Natural killer cell treated with Interleukin-12 subunit alpha and Interleukin-12 subunit beta and Interleukin-15 and Interleukin-18, amount 100 ng/mL, for 72 hours (primary cell): ENCODE data around the gene APLF. TPM values are rescaled to one million over a fixed set of nuclear protein-coding genes. Genes with fewer than 3 reads are reported as not detected.
"Not testable (repeated sequence)": the region's sequence is repeated elsewhere in the genome, so short reads cannot be mapped to it uniquely, and the experiment has no call there.

Experiments used
- ATAC-seq, 2 donors: fragments of 150-1000 bp; cut with Tn5 transposase in 1 of 2; sonication (Bioruptor Pico), chemical (Tn5 transposase) in 1 of 2; 2 replicates each; pipeline ENCODE4 v1.10.0; 2021
- DNase-seq: peaks from one replicate; pipeline ENCODE4 v3.0.0; 2022; ENCODE audit warnings: low spot score
- H3K27ac Mint-ChIP-seq, 2 donors: 1 replicate in 1 of 2; 2 replicates in 1 of 2; pipeline ENCODE4 v1.8.0; 2022; ENCODE audit warnings: mixed read lengths in 2 of 2, mild to moderate bottlenecking in 1 of 2, moderate library complexity in 1 of 2
- H3K27me3 Mint-ChIP-seq, 2 donors: 1 replicate in 1 of 2; 2 replicates in 1 of 2; pipeline ENCODE4 v1.8.0; 2022; ENCODE audit warnings: mixed read lengths in 2 of 2
- H3K36me3 Mint-ChIP-seq: one replicate; pipeline ENCODE4 v1.8.0; 2022; ENCODE audit warnings: mixed read lengths
- H3K4me1 Mint-ChIP-seq, 2 donors: 1 replicate in 1 of 2; 2 replicates in 1 of 2; pipeline ENCODE4 v1.8.0; 2022; ENCODE audit warnings: low read depth in 2 of 2, mixed read lengths in 2 of 2, mild to moderate bottlenecking in 1 of 2
- H3K4me3 Mint-ChIP-seq: one replicate; pipeline ENCODE4 v1.8.0; 2022; ENCODE audit warnings: mixed read lengths
- H3K9me3 Mint-ChIP-seq: 2 replicates; pipeline ENCODE4 v1.8.0; 2022; ENCODE audit warnings: mixed read lengths
- total RNA-seq, 2 donors: library from RNA; stranded (reverse); gene quantifications; one replicate each; pipeline ENCODE4 v1.2.3, GENCODE V29; 2022

APLF gene
- total RNA-seq, 2 donors from 2014 or later, result 2.0 to 3.2 TPM

- H3K36me3 Mint-ChIP-seq, result peaks cover 15% of the 10 kb centered on the region
- not testable (repeated sequence) for H3K9me3 Mint-ChIP-seq, ATAC-seq, DNase-seq, H3K27ac Mint-ChIP-seq, H3K4me3 Mint-ChIP-seq
- H3K27me3 Mint-ChIP-seq, result peaks cover 10 to 21% of the 10 kb centered on the region in 2 donors
- H3K4me1 Mint-ChIP-seq, result peaks cover 16 to 17% of the 10 kb centered on the region in 2 donors
Observed at GRCh38 chr2:68595493-68595785, 128.1 kb downstream of the APLF start.

- H3K4me3 Mint-ChIP-seq, H3K27ac Mint-ChIP-seq, DNase-seq, H3K4me1 Mint-ChIP-seq, ATAC-seq: not testable (repeated sequence)
- H3K9me3 Mint-ChIP-seq, result peaks cover 10% of the 10 kb centered on the region
- peaks cover 26% of the 10 kb centered on the region for H3K36me3 Mint-ChIP-seq
- peaks cover 4 to 27% of the 10 kb centered on the region in 2 donors for H3K27me3 Mint-ChIP-seq
Observed at GRCh38 chr2:68600495-68600894, 133.1 kb downstream of the APLF start.

- DNase-seq (no peak), ATAC-seq (no peak)
- no peak overlapping the region for H3K27ac Mint-ChIP-seq
- H3K27me3 Mint-ChIP-seq, result peaks cover 0 to 16% of the 10 kb centered on the region in 2 donors
- no peak overlapping the region for H3K4me3 Mint-ChIP-seq
- peaks cover 15 to 18% of the 10 kb centered on the region in 2 donors for H3K4me1 Mint-ChIP-seq
- H3K36me3 Mint-ChIP-seq, result peaks cover 26% of the 10 kb centered on the region
- H3K9me3 Mint-ChIP-seq, result peaks cover 10% of the 10 kb centered on the region
Observed at GRCh38 chr2:68603059-68603458, 135.7 kb downstream of the APLF start.

- ATAC-seq (no peak), DNase-seq (no peak)
- peaks cover 0 to 14% of the 10 kb centered on the region in 2 donors for H3K27me3 Mint-ChIP-seq
- H3K36me3 Mint-ChIP-seq, result peaks cover 24% of the 10 kb centered on the region
- no peak overlapping the region for H3K27ac Mint-ChIP-seq
- peaks cover 10% of the 10 kb centered on the region for H3K9me3 Mint-ChIP-seq
- H3K4me1 Mint-ChIP-seq, result peaks cover 16 to 21% of the 10 kb centered on the region in 2 donors
- H3K4me3 Mint-ChIP-seq, result no peak overlapping the region
Observed at GRCh38 chr2:68604077-68604476, 136.7 kb downstream of the APLF start.

GRCh38 chr2:68605939-68606338, 138.6 kb downstream of the APLF start:
- Mint-ChIP-seq H3K36me3 (peaks cover 18% of the 10 kb centered on the region), H3K4me1 (peaks cover 16 to 21% of the 10 kb centered on the region in 2 donors), H3K27ac (peak overlapping the region in 1 of 2 donors; percentile 6), H3K4me3 (peak overlapping the region; percentile 20), H3K9me3 (peaks cover 6% of the 10 kb centered on the region), H3K27me3 (peaks cover 3 to 6% of the 10 kb centered on the region in 2 donors)
- ATAC-seq (no peak), DNase-seq (no peak)

- DNase-seq (no peak), ATAC-seq (no peak)
- H3K27me3 Mint-ChIP-seq, result peaks cover 3 to 6% of the 10 kb centered on the region in 2 donors
- H3K36me3 Mint-ChIP-seq, result peaks cover 18% of the 10 kb centered on the region
- peaks cover 6% of the 10 kb centered on the region for H3K9me3 Mint-ChIP-seq
- peaks cover 16 to 21% of the 10 kb centered on the region in 2 donors for H3K4me1 Mint-ChIP-seq
- peak overlapping the region in 1 of 2 donors; percentile 6 for H3K27ac Mint-ChIP-seq
- H3K4me3 Mint-ChIP-seq, result no peak overlapping the region
Observed at GRCh38 chr2:68606759-68607158, 139.4 kb downstream of the APLF start.

GRCh38 chr2:68607837-68608236, 140.5 kb downstream of the APLF start:
- H3K4me3 Mint-ChIP-seq, result no peak overlapping the region
- peaks cover 16% of the 10 kb centered on the region in 2 donors for H3K4me1 Mint-ChIP-seq
- H3K27me3 Mint-ChIP-seq, result peaks cover 3 to 6% of the 10 kb centered on the region in 2 donors
- H3K27ac Mint-ChIP-seq, result no peak overlapping the region
- peaks cover 11% of the 10 kb centered on the region for H3K9me3 Mint-ChIP-seq
- no peak for DNase-seq
- no peak for ATAC-seq
- H3K36me3 Mint-ChIP-seq, result peaks cover 10% of the 10 kb centered on the region

GRCh38 chr2:68612765-68613519, 145.6 kb downstream of the APLF start:
- Mint-ChIP-seq H3K4me3 (no peak overlapping the region), H3K27ac (no peak overlapping the region), H3K36me3 (peaks cover 7% of the 10 kb centered on the region), H3K4me1 (peaks cover 1 to 4% of the 10 kb centered on the region in 2 donors), H3K27me3 (peaks cover 0 to 3% of the 10 kb centered on the region in 2 donors), H3K9me3 (peaks cover 8% of the 10 kb centered on the region)
- DNase-seq (no peak), ATAC-seq (no peak)

- ATAC-seq (no peak), DNase-seq (no peak)
- peak overlapping the region in 1 of 2 donors; percentile 51 for H3K27ac Mint-ChIP-seq
- peaks cover 5% of the 10 kb centered on the region for H3K36me3 Mint-ChIP-seq
- peaks cover 0 to 2% of the 10 kb centered on the region in 2 donors for H3K4me1 Mint-ChIP-seq
- no peaks in the 10 kb centered on the region for H3K27me3 Mint-ChIP-seq
- peaks cover 5% of the 10 kb centered on the region for H3K9me3 Mint-ChIP-seq
- no peak overlapping the region for H3K4me3 Mint-ChIP-seq
Observed at GRCh38 chr2:68620772-68621171, 153.4 kb downstream of the APLF start.

- Mint-ChIP-seq H3K36me3 (peaks cover 5% of the 10 kb centered on the region), H3K4me3 (no peak overlapping the region), H3K27ac (no peak overlapping the region), H3K27me3 (peaks cover 0 to 14% of the 10 kb centered on the region in 2 donors), H3K4me1 (peaks cover 0 to 2% of the 10 kb centered on the region in 2 donors), H3K9me3 (peaks cover 5% of the 10 kb centered on the region)
- no peak for ATAC-seq
- DNase-seq, result no peak
Observed at GRCh38 chr2:68623820-68624219, 156.4 kb downstream of the APLF start.

GRCh38 chr2:68627615-68628014, 160.2 kb downstream of the APLF start:
- DNase-seq (no peak), ATAC-seq (no peak)
- Mint-ChIP-seq H3K4me3 (no peak overlapping the region), H3K27ac (no peak overlapping the region), H3K4me1 (no peaks in the 10 kb centered on the region), H3K27me3 (peaks cover 2 to 21% of the 10 kb centered on the region in 2 donors), H3K9me3 (no peaks in the 10 kb centered on the region), H3K36me3 (peaks cover 5% of the 10 kb centered on the region)

Other genes with a start within 250 kb of the APLF start
- gene PPP3R1, start 215.1 kb upstream of the APLF start, total RNA-seq, result 10 to 100 TPM; 85.9 to 90.7 TPM
- not detected for gene CNRIP1, start 147.6 kb upstream of the APLF start, total RNA-seq
- 100 to 1,000 TPM; 209 to 569 TPM for gene PLEK, start 102.3 kb upstream of the APLF start, total RNA-seq
- 1 to 10 TPM; 1.8 to 2.5 TPM for gene FBXO48, start 291 bp upstream of the APLF start, total RNA-seq
- not detected for gene PROKR1, start 176.0 kb downstream of the APLF start, total RNA-seq